RPMI8226 (cell line): ENCODE data around the gene CLSTN3.
A peak's percentile ranks its signal among the peaks of the same experiment; 100 is the strongest.
"Not testable (repeated sequence)": the region's sequence is repeated elsewhere in the genome, so short reads cannot be mapped to it uniquely, and the experiment has no call there.

ENCODE experiments used
- DNase-seq: peaks from one replicate; pipeline ENCODE4 v3.0.0-alpha.2; 2015

CLSTN3 gene

GRCh38 chr12:7106082-7106481, 24.1 kb upstream of the CLSTN3 start:
- DNase-seq, result no peak

GRCh38 chr12:7107181-7107580, 23.0 kb upstream of the CLSTN3 start:
- DNase-seq, result not testable (repeated sequence)

GRCh38 chr12:7107636-7108002, 22.6 kb upstream of the CLSTN3 start:
- DNase-seq, result no peak

GRCh38 chr12:7108003-7108795, 22.0 kb upstream of the CLSTN3 start:
- DNase-seq, result peak; percentile 83

- peak; percentile 78 for DNase-seq
These were observed 21.2 kb upstream of the CLSTN3 start, which contains the start of gene C1RL for GRCh38 chr12:7108796-7109571. Gene C1RL (minus strand): TSS chr12:7109214. CDS start chr12:7109180, 34 bp downstream.

GRCh38 chr12:7109572-7109920, 20.6 kb upstream of the CLSTN3 start:
- DNase-seq, result no peak

GRCh38 chr12:7110661-7111060, 19.5 kb upstream of the CLSTN3 start:
- DNase-seq, result no peak

- DNase-seq, result no peak
These were observed 18.1 kb upstream of the CLSTN3 start for GRCh38 chr12:7112041-7112440.

- peak; percentile 44 for DNase-seq
These were observed 16.7 kb upstream of the CLSTN3 start for GRCh38 chr12:7113389-7113871.

- no peak for DNase-seq
These were observed 16.2 kb upstream of the CLSTN3 start for GRCh38 chr12:7114008-7114407.

- no peak for DNase-seq
These were observed 15.3 kb upstream of the CLSTN3 start for GRCh38 chr12:7114851-7115250.

GRCh38 chr12:7116196-7116595, 14.0 kb upstream of the CLSTN3 start:
- DNase-seq, result no peak

GRCh38 chr12:7116916-7117315, 13.3 kb upstream of the CLSTN3 start:
- no peak for DNase-seq

- DNase-seq, result no peak
These were observed 12.5 kb upstream of the CLSTN3 start for GRCh38 chr12:7117670-7118069.

- DNase-seq, result no peak
These were observed 11.3 kb upstream of the CLSTN3 start for GRCh38 chr12:7118881-7119280.

- no peak for DNase-seq
These were observed 10.0 kb upstream of the CLSTN3 start for GRCh38 chr12:7120166-7120565.

GRCh38 chr12:7121324-7121723, 8.8 kb upstream of the CLSTN3 start:
- no peak for DNase-seq

GRCh38 chr12:7122811-7123769, 7.1 kb upstream of the CLSTN3 start:
- no peak for DNase-seq

- DNase-seq, result no peak
These were observed 6.2 kb upstream of the CLSTN3 start for GRCh38 chr12:7123806-7124522.

- no peak for DNase-seq
These were observed 4.4 kb upstream of the CLSTN3 start for GRCh38 chr12:7125632-7126227.

GRCh38 chr12:7127916-7128626, 2.1 kb upstream of the CLSTN3 start:
- DNase-seq, result no peak
